IMR-90 (cell line): ENCODE data around the gene NEURL1B.

ENCODE experiments used
- BHLHE40 ChIP-seq: fragments of 150-350 bp; IDR thresholded peaks from 2 replicates; pipeline ENCODE4 v1.6.1; 2016; ENCODE audit warnings: mild to moderate bottlenecking, low read depth, low read length
- CTCF ChIP-seq: conservative IDR thresholded peaks from 2 replicates; pipeline ENCODE4 v1.5.1; 2012; ENCODE audit warnings: mild to moderate bottlenecking, low read depth, low read length, improper control_type of control experiment
- POLR2A ChIP-seq: IDR thresholded peaks from 2 replicates; pipeline ENCODE4 v1.6.1; 2012; ENCODE audit warnings: mild to moderate bottlenecking, low read depth, low read length
- RFX5 ChIP-seq: IDR thresholded peaks from 2 replicates; pipeline ENCODE4 v1.8.0; 2012; ENCODE audit warnings: low read depth, mild to moderate bottlenecking, low read length, moderate library complexity
- SMC3 ChIP-seq: fragments of 150-350 bp; IDR thresholded peaks from 2 replicates; pipeline ENCODE4 v1.6.1; 2016; ENCODE audit warnings: low read depth, mild to moderate bottlenecking, antibody characterized with exemption, low read length, moderate library complexity
- TF ChIP-seq, protein P1 (sequence below): fragments of 150-350 bp; IDR thresholded peaks from 2 replicates; pipeline ENCODE4 v1.6.1; 2017; ENCODE audit warnings: mild to moderate bottlenecking, antibody characterized with exemption, low read length, low read depth

GRCh38 chr5:172726966-172727365 is 85.9 kb downstream of the NEURL1B start:
- TF ChIP-seq CTCF (no peak), RFX5 (no peak), POLR2A (no peak), BHLHE40 (no peak), SMC3 (no peak)
- TF ChIP-seq, protein P1, sequence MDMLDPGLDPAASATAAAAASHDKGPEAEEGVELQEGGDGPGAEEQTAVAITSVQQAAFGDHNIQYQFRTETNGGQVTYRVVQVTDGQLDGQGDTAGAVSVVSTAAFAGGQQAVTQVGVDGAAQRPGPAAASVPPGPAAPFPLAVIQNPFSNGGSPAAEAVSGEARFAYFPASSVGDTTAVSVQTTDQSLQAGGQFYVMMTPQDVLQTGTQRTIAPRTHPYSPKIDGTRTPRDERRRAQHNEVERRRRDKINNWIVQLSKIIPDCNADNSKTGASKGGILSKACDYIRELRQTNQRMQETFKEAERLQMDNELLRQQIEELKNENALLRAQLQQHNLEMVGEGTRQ: no peak
